Cardiac muscle cell (in vitro differentiated cells and primary cell): ENCODE measurements around the gene SLAIN1. TPM values are rescaled to one million over a fixed set of nuclear protein-coding genes. Genes with fewer than 3 reads are reported as not detected.

Experiments
- DNase-seq, 2 donors: peaks; one replicate each; pipeline versions ENCODE4 v3.0.0 to v3.0.0-alpha.2; 2010 to 2017; ENCODE audit warnings: low read depth in 1 of 2, low spot score in 1 of 2
- H3K27ac ChIP-seq: fragments of 200-600 bp; sonication (generic); 2 replicates; pipeline ENCODE4 v1.5.1; 2016
- H3K27me3 ChIP-seq: fragments of 200-600 bp; sonication (generic); 2 replicates; pipeline ENCODE4 v1.6.0; 2016; ENCODE audit warnings: control low read depth
- H3K36me3 ChIP-seq: fragments of 200-600 bp; sonication (generic); 2 replicates; pipeline ENCODE4 v1.5.1; 2016; ENCODE audit warnings: control low read depth
- H3K4me1 ChIP-seq: fragments of 200-600 bp; sonication (generic); 2 replicates; pipeline ENCODE4 v1.8.1; 2017; ENCODE audit warnings: low read depth, mild to moderate bottlenecking, mixed run types
- H3K4me3 ChIP-seq: fragments of 200-600 bp; sonication (generic); 2 replicates; pipeline ENCODE4 v1.5.1; 2016; ENCODE audit warnings: mild to moderate bottlenecking
- H3K9me3 ChIP-seq: fragments of 200-600 bp; sonication (generic); 2 replicates; pipeline ENCODE4 v1.5.1; 2017; ENCODE audit warnings: low read depth, mild to moderate bottlenecking, control low read depth
- CTCF ChIP-seq: IDR thresholded peaks from 2 replicates; pipeline ENCODE4 v1.5.1; 2012; ENCODE audit warnings: low read depth, mild to moderate bottlenecking, low read length
- polyA plus RNA-seq: library from polyadenylated mRNA; unstranded; fragments of >200 nt; fragmentation: Nextera tagmentation; extraction: Ambion mirVana; gene quantifications from 2 replicates; pipeline ENCODE4 v1.2.1, GENCODE V29; 2016
- total RNA-seq: library from RNA; depleted of rRNA; stranded (reverse); fragments of >200 nt; gene quantifications from 2 replicates; pipeline ENCODE4 v1.2.3, GENCODE V29; 2016

SLAIN1 gene
- total and polyA plus RNA-seq, 2 experiments from 2014 or later = 21.2 to 21.6 TPM

- no peaks in the 10 kb centered on the region for H3K4me1 ChIP-seq
- H3K36me3 ChIP-seq = no peaks in the 10 kb centered on the region
- no peak overlapping the region for H3K4me3 ChIP-seq
- no peaks in the 10 kb centered on the region for H3K27me3 ChIP-seq
- no peaks in the 10 kb centered on the region for H3K9me3 ChIP-seq
- no peak for DNase-seq
- H3K27ac ChIP-seq = no peak overlapping the region
- no peak for TF ChIP-seq CTCF
Observed at GRCh38 chr13:77737583-77738200, 40.2 kb downstream of the SLAIN1 start.

- no peak for TF ChIP-seq CTCF
- no peak overlapping the region for H3K27ac ChIP-seq
- H3K27me3 ChIP-seq = no peaks in the 10 kb centered on the region
- H3K4me3 ChIP-seq = no peak overlapping the region
- no peaks in the 10 kb centered on the region for H3K4me1 ChIP-seq
- DNase-seq = no peak
- no peaks in the 10 kb centered on the region for H3K9me3 ChIP-seq
- H3K36me3 ChIP-seq = peaks cover 7% of the 10 kb centered on the region
Observed at GRCh38 chr13:77740097-77740735, 42.7 kb downstream of the SLAIN1 start.

GRCh38 chr13:77740931-77741596 is 43.6 kb downstream of the SLAIN1 start:
- DNase-seq = no peak
- TF ChIP-seq CTCF = no peak
- Histone ChIP-seq H3K36me3 (peaks cover 10% of the 10 kb centered on the region), H3K27me3 (no peaks in the 10 kb centered on the region), H3K27ac (no peak overlapping the region), H3K9me3 (no peaks in the 10 kb centered on the region), H3K4me1 (no peaks in the 10 kb centered on the region), H3K4me3 (no peak overlapping the region)

GRCh38 chr13:77741597-77741972 is 44.1 kb downstream of the SLAIN1 start:
- Histone ChIP-seq H3K27ac (no peak overlapping the region), H3K4me1 (no peaks in the 10 kb centered on the region), H3K27me3 (no peaks in the 10 kb centered on the region), H3K9me3 (no peaks in the 10 kb centered on the region), H3K36me3 (peaks cover 10% of the 10 kb centered on the region), H3K4me3 (no peak overlapping the region)
- no peak for TF ChIP-seq CTCF
- DNase-seq = no peak

- H3K27me3 ChIP-seq = no peaks in the 10 kb centered on the region
- H3K27ac ChIP-seq = no peak overlapping the region
- peaks cover 10% of the 10 kb centered on the region for H3K36me3 ChIP-seq
- TF ChIP-seq CTCF = no peak
- H3K4me1 ChIP-seq = no peaks in the 10 kb centered on the region
- no peak for DNase-seq
- H3K4me3 ChIP-seq = no peak overlapping the region
- no peaks in the 10 kb centered on the region for H3K9me3 ChIP-seq
Observed at GRCh38 chr13:77742801-77743200, 45.3 kb downstream of the SLAIN1 start.
